CD4-positive, alpha-beta T cell (primary cell): Measurements from ENCODE around the gene MEX3C. TPM values are rescaled to one million over a fixed set of nuclear protein-coding genes. Genes with fewer than 3 reads are reported as not detected.

ENCODE experiments used
- ATAC-seq: fragments of 200-7000 bp; cut with Tn5 transposase; one replicate; pipeline ENCODE4 v1.10.0; 2022; ENCODE audit warnings: mild to moderate bottlenecking; ENCODE audit not compliant: poor library complexity
- CTCF ChIA-PET: fragments of 350-600 bp; sonication (Branson Sonifier 250); formaldehyde crosslinking; loops from one replicate; lab custom pipeline; 2021; ENCODE audit warnings: antibody characterized with exemption, inconsistent platforms; lab: Charles Lee
- POLR2A ChIA-PET: fragments of 350-600 bp; sonication (Branson Sonifier 250); formaldehyde crosslinking; loops from one replicate; lab custom pipeline; 2021; ENCODE audit warnings: antibody characterized with exemption, inconsistent platforms; lab: Charles Lee
- DNase-seq, 14 experiments: peaks; one replicate each; pipeline ENCODE4 v3.0.0-alpha.2; 2013 to 2020; ENCODE audit warnings: mixed read lengths in 2 of 14
- H3K27ac ChIP-seq, 2 donors: one replicate each; pipeline versions ENCODE4 v1.5.1 to v1.7.0; 2013; ENCODE audit warnings: low read length in 2 of 2, low read depth in 1 of 2, mild to moderate bottlenecking in 1 of 2
- H3K27me3 ChIP-seq, 2 experiments: 1 replicate in 1 of 2; 2 replicates in 1 of 2; pipeline versions ENCODE4 v1.6.1 to v1.7.0; 2013; ENCODE audit warnings: low read length in 2 of 2, control low read depth in 1 of 2, mild to moderate bottlenecking in 1 of 2, moderate library complexity in 1 of 2; ENCODE audit not compliant: insufficient read depth in 2 of 2, control insufficient read depth in 1 of 2
- H3K36me3 ChIP-seq: one replicate; pipeline ENCODE4 v1.6.1; 2013; ENCODE audit warnings: low read length, control low read depth; ENCODE audit not compliant: insufficient read depth
- H3K4me1 ChIP-seq: one replicate; pipeline ENCODE4 v1.6.1; 2013; ENCODE audit warnings: low read length, control low read depth; ENCODE audit not compliant: insufficient read depth
- H3K4me3 ChIP-seq: one replicate; pipeline ENCODE4 v1.5.1; 2013; ENCODE audit warnings: mild to moderate bottlenecking, low read length, moderate library complexity
- H3K9me3 ChIP-seq, 2 experiments: 1 replicate in 1 of 2; 2 replicates in 1 of 2; pipeline versions ENCODE4 v1.6.1 to v1.7.0; 2013; ENCODE audit warnings: low read length in 2 of 2, mild to moderate bottlenecking in 2 of 2, control low read depth in 1 of 2, moderate library complexity in 1 of 2; ENCODE audit not compliant: control insufficient read depth in 1 of 2, insufficient read depth in 1 of 2
- H3K27ac Mint-ChIP-seq: one replicate; pipeline ENCODE4 v1.8.0; 2020; ENCODE audit warnings: mixed read lengths
- H3K27me3 Mint-ChIP-seq: one replicate; pipeline ENCODE4 v1.8.0; 2021; ENCODE audit warnings: mixed read lengths
- H3K36me3 Mint-ChIP-seq: one replicate; pipeline ENCODE4 v1.8.0; 2021; ENCODE audit warnings: low read depth, mixed read lengths
- H3K4me1 Mint-ChIP-seq: one replicate; pipeline ENCODE4 v1.8.0; 2021; ENCODE audit warnings: low read depth, mixed read lengths
- H3K4me3 Mint-ChIP-seq: one replicate; pipeline ENCODE4 v1.8.0; 2020; ENCODE audit warnings: mild to moderate bottlenecking, mixed read lengths
- H3K9me3 Mint-ChIP-seq: one replicate; pipeline ENCODE4 v1.8.0; 2020; ENCODE audit warnings: mixed read lengths
- intact Hi-C, 2 experiments: fragments of 100-400 bp; cut with DNase I in 1 of 2; cut with micrococcal nuclease in 1 of 2; formaldehyde crosslinking; loops; one replicate each; pipeline versions ENCODE4 v1.15.1 to v1.9.0; 2023 to 2025; cut with DNase I, micrococcal nuclease
- total RNA-seq, 174 experiments: library from RNA in 2 of 174; stranded (reverse) in 2 of 174; gene quantifications; one replicate each; pipeline ENCODE4 v1.2.3 and lab custom pipeline; 2021 to 2026
- TF ChIP-seq, protein P1 (sequence below): fragments of 200-600 bp; IDR thresholded peaks from one replicate; pipeline ENCODE4 v1.8.0; 2022; ENCODE audit warnings: antibody characterized with exemption, mild to moderate bottlenecking

MEX3C gene
- total RNA-seq, 2 experiments from 2014 or later, result 70.8 to 76.1 TPM

DNA sequence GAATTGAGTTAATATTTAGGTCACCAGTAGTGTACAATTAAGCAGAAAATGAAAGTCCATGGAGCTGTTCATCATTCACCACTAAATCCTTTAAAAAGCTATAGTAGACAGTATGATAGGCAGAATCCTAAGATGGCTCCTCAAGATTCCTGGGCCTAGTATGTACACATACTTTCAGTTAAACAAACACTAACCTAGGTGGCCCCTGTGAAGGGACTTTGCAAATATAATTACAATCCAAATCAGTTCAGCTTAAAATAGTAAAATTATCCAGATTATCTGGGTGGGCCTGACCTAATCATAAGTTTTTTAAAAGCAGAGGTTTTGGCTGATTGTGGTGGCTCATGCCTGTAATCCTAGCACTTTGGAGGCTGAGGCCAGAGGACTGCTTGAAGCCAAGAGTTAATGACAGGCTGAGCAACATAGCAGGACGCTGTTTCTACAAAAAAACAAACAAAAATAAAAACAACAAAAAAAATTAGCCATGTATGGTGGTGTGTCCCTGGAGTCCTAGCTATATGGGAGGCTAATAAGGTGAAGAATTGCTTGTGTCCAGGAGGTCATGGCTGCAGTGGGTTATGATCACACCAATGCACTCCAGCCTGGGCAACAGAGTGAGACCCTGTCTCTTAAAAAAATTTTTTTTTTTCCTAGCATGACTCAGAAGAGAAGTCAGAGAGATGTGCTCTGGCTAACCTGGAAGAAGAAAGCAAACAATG is 13.9 kb downstream of the MEX3C start:
- CTCF ChIA-PET, result interaction anchor here (1.0 kb wide), 1 partner anchor 11 kb away, joined by 3 read pairs; no protein-coding TSS in a partner anchor
- Histone ChIP-seq H3K9me3 (no peaks in the 10 kb centered on the region), H3K4me1 (peaks cover 13% of the 10 kb centered on the region), H3K4me3 (no peak overlapping the region), H3K27ac (no peak overlapping the region), H3K27me3 (no peaks in the 10 kb centered on the region), H3K36me3 (peaks cover 12% of the 10 kb centered on the region)
- Mint-ChIP-seq H3K4me3 (no peak overlapping the region), H3K36me3 (peaks cover 51% of the 10 kb centered on the region), H3K27ac (peak overlapping the region; percentile 17), H3K27me3 (no peaks in the 10 kb centered on the region), H3K4me1 (peaks cover 75% of the 10 kb centered on the region), H3K9me3 (no peaks in the 10 kb centered on the region)
- intact Hi-C loops, result no loop called here
- POLR2A ChIA-PET, result interaction anchor here (1.0 to 4.9 kb wide), 3 partner anchors 14 to 153 kb away, joined by 3 to 34 read pairs (median 9); partner anchors contain the start of genes MEX3C and SMAD4
- DNase-seq (no peak), ATAC-seq (no peak)
- TF ChIP-seq, protein P1, sequence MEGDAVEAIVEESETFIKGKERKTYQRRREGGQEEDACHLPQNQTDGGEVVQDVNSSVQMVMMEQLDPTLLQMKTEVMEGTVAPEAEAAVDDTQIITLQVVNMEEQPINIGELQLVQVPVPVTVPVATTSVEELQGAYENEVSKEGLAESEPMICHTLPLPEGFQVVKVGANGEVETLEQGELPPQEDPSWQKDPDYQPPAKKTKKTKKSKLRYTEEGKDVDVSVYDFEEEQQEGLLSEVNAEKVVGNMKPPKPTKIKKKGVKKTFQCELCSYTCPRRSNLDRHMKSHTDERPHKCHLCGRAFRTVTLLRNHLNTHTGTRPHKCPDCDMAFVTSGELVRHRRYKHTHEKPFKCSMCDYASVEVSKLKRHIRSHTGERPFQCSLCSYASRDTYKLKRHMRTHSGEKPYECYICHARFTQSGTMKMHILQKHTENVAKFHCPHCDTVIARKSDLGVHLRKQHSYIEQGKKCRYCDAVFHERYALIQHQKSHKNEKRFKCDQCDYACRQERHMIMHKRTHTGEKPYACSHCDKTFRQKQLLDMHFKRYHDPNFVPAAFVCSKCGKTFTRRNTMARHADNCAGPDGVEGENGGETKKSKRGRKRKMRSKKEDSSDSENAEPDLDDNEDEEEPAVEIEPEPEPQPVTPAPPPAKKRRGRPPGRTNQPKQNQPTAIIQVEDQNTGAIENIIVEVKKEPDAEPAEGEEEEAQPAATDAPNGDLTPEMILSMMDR, result no peak

DNA sequence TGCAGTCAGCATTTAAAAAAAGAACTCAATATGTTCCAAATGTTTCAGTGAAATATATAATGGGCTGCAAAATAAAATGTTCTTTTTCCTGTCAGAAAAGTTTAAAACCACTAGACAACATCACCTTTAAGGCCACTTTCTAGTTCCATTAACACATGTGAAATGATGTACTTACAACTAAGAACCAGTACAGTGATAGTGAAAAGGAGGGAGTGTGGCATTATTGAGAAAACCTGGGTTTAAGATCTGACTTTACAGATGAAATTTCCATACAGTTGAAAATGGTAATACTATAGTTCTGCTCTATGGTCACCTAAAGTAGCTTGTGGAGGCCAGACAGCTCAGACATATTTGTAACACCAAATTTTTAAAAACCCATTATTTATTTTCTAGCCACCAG is 14.7 kb downstream of the MEX3C start:
- Mint-ChIP-seq H3K36me3 (peaks cover 54% of the 10 kb centered on the region), H3K27me3 (no peaks in the 10 kb centered on the region), H3K27ac (peak overlapping the region; percentile 17), H3K4me1 (peaks cover 68% of the 10 kb centered on the region), H3K9me3 (no peaks in the 10 kb centered on the region), H3K4me3 (no peak overlapping the region)
- H3K27me3 ChIP-seq, result no peaks in the 10 kb centered on the region
- H3K36me3 ChIP-seq, result peaks cover 12% of the 10 kb centered on the region
- H3K9me3 ChIP-seq, result no peaks in the 10 kb centered on the region
- intact Hi-C loops, result no loop called here
- no peak for DNase-seq
- no peak overlapping the region for H3K4me3 ChIP-seq
- POLR2A ChIA-PET, result interaction anchor here (1.0 to 2.1 kb wide), 4 partner anchors 10 to 153 kb away, joined by 3 to 9 read pairs (median 4); partner anchors contain the start of gene SMAD4
- ATAC-seq, result no peak
- TF ChIP-seq, protein P1, result no peak
- H3K4me1 ChIP-seq, result peaks cover 7% of the 10 kb centered on the region
- no peak overlapping the region for H3K27ac ChIP-seq
- CTCF ChIA-PET, result interaction anchor here (1.0 to 1.6 kb wide), 2 partner anchors 12 to 72 kb away, joined by 3 to 4 read pairs; no protein-coding TSS in a partner anchor

DNA sequence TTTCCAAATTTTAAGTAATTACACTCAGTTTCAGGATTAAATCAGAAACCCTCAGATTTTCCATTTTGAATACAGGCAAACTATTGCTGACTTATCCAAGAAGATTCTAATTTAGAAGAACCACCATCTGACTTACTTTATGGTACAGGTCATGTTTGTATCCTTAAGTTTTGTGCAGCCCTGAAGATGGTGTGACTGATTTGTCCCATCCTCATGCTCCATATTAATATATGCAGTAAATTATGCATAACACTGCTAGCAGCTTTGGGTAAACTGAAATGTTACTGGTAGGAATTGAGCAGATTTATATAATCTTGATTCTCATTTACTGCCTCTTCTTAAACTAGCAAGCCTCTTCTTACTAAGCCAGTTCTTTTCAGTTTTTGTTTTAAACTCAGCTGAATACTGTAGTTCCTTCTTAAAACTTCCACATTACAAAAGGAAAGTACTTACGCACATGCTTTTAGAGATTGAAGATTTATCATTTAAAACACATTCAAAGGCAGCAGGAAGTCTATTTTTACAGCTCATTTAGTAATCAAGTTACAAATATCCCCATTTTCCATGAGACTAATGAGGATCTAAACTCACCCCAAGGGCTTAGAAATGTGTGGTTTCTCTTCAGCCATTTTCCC is 25.7 kb downstream of the MEX3C start:
- TF ChIP-seq, protein P1, result no peak
- Histone ChIP-seq H3K9me3 (no peaks in the 10 kb centered on the region), H3K4me1 (no peaks in the 10 kb centered on the region), H3K27me3 (no peaks in the 10 kb centered on the region), H3K36me3 (peaks cover 16% of the 10 kb centered on the region), H3K4me3 (no peak overlapping the region), H3K27ac (no peak overlapping the region)
- Mint-ChIP-seq H3K36me3 (peaks cover 24% of the 10 kb centered on the region), H3K4me3 (no peak overlapping the region), H3K4me1 (peaks cover 50% of the 10 kb centered on the region), H3K9me3 (no peaks in the 10 kb centered on the region), H3K27ac (peak overlapping the region; percentile 61), H3K27me3 (no peaks in the 10 kb centered on the region)
- DNase-seq, result no peak
- ChIA-PET CTCF (interaction anchor here (1.0 kb wide), 1 partner anchor 9 kb away, joined by 3 read pairs; no protein-coding TSS in a partner anchor), POLR2A (no interaction called here)
- ATAC-seq, result no peak
- intact Hi-C loops, result loop anchor here in 1 of 2 experiments (10.0 kb wide), 1 partner anchor 1687 kb away; the partner anchor contains the start of gene C18orf32
